Measurements from ENCODE around the gene PADI2.

GRCh38 chr1:17163789-17164666 lies 44.8 kb upstream of the PADI2 start:
- TF ChIP-seq CTCF (conservative IDR thresholded peaks at IDR 0.05; ENCODE audit: low read length) (no peak), EZH2phosphoT487 (IDR thresholded peaks at IDR 0.05; ENCODE audit: borderline replicate concordance) (no peak)

All from Loucy (cell line).